ENCODE data around the gene SPATA31E1. TPM values are rescaled to one million over a fixed set of nuclear protein-coding genes. Genes with fewer than 3 reads are reported as not detected.

Gene SPATA31E1
- not detected for total RNA-seq
- not detected for polyA plus RNA-seq
- long read RNA-seq, donor 1, result 0 reads
- long read RNA-seq, donor 2, result 0 reads

GRCh38 chr9:87882627-87883026 lies at the start of gene SPATA31E1:
Gene SPATA31E1, plus strand, starts transcription at chr9:87882877. Its CDS starts 15 bp downstream, at chr9:87882892.
- Histone ChIP-seq H3K27me3 (ENCODE audit: insufficient read depth in 3 of 3, low read length in 2 of 3) (no peaks in the 10 kb centered on the region), H3K9me3 (no peaks in the 10 kb centered on the region), H3K36me3 (ENCODE audit: insufficient read depth in 1 of 2, low read depth in 1 of 2) (no peaks in the 10 kb centered on the region), H3K4me3 (no peak within 1 kb of the TSS), H3K4me1 (no peaks in the 10 kb centered on the region), H3K27ac (no peak within 1 kb of the TSS)
- DNase-seq, result peak in 1 of 2 donors; percentile 17
- intact Hi-C loops (cut with DNase I), result no loop called here
- ATAC-seq, result no peak
- WGBS, 3 donors, result 63 to 69% (median 69%) methylated on average over 4 to 5 of the region's 5 CpGs
- TF ChIP-seq CTCF (IDR thresholded peaks at IDR 0.05), result no peak

- Histone ChIP-seq H3K4me3 (no peak overlapping the region), H3K27ac (no peak overlapping the region), H3K9me3 (no peaks in the 10 kb centered on the region), H3K36me3 (ENCODE audit: insufficient read depth in 1 of 2, low read depth in 1 of 2) (no peaks in the 10 kb centered on the region), H3K4me1 (no peaks in the 10 kb centered on the region), H3K27me3 (ENCODE audit: insufficient read depth in 3 of 3, low read length in 2 of 3) (peaks cover 0 to 1% (median 0%) of the 10 kb centered on the region in 3 donors)
- ATAC-seq (no peak), DNase-seq (no peak)
- WGBS, 3 donors, result 54 to 61% (median 60%) methylated on average over 14 of the region's 14 CpGs
- no peak for TF ChIP-seq CTCF (IDR thresholded peaks at IDR 0.05)
- intact Hi-C loops (cut with DNase I), result no loop called here
Measured at GRCh38 chr9:87834357-87834756, 48.3 kb upstream of the SPATA31E1 start.

GRCh38 chr9:87836536-87836935 lies 46.1 kb upstream of the SPATA31E1 start:
- H3K36me3 ChIP-seq (ENCODE audit: insufficient read depth in 1 of 2, low read depth in 1 of 2), result no peaks in the 10 kb centered on the region
- H3K27me3 ChIP-seq (ENCODE audit: insufficient read depth in 3 of 3, low read length in 2 of 3), result no peaks in the 10 kb centered on the region
- DNase-seq (no peak), ATAC-seq (no peak)
- H3K4me3 ChIP-seq, result no peak overlapping the region
- no peak for TF ChIP-seq CTCF (IDR thresholded peaks at IDR 0.05)
- no peaks in the 10 kb centered on the region for H3K9me3 ChIP-seq
- WGBS, 3 donors, result 92% methylated on average over 5 of the region's 5 CpGs
- intact Hi-C loops (cut with DNase I), result no loop called here
- no peaks in the 10 kb centered on the region for H3K4me1 ChIP-seq
- no peak overlapping the region for H3K27ac ChIP-seq

- no peaks in the 10 kb centered on the region for H3K9me3 ChIP-seq
- H3K27ac ChIP-seq, result no peak overlapping the region
- ATAC-seq (no peak), DNase-seq (no peak)
- H3K4me3 ChIP-seq, result no peak overlapping the region
- WGBS, 3 donors, result 19 to 20% (median 19%) methylated on average over 7 of the region's 7 CpGs
- no peaks in the 10 kb centered on the region for H3K36me3 ChIP-seq (ENCODE audit: insufficient read depth in 1 of 2, low read depth in 1 of 2)
- no peaks in the 10 kb centered on the region for H3K4me1 ChIP-seq
- intact Hi-C loops (cut with DNase I), result no loop called here
- H3K27me3 ChIP-seq (ENCODE audit: insufficient read depth in 3 of 3, low read length in 2 of 3), result no peaks in the 10 kb centered on the region
- TF ChIP-seq CTCF (IDR thresholded peaks at IDR 0.05), result no peak
Measured at GRCh38 chr9:87836951-87837705, 45.5 kb upstream of the SPATA31E1 start.

GRCh38 chr9:87840134-87840533 lies 42.5 kb upstream of the SPATA31E1 start:
- Histone ChIP-seq H3K9me3 (no peaks in the 10 kb centered on the region), H3K27ac (no peak overlapping the region), H3K4me3 (no peak overlapping the region), H3K27me3 (ENCODE audit: insufficient read depth in 3 of 3, low read length in 2 of 3) (no peaks in the 10 kb centered on the region), H3K36me3 (ENCODE audit: insufficient read depth in 1 of 2, low read depth in 1 of 2) (no peaks in the 10 kb centered on the region), H3K4me1 (no peaks in the 10 kb centered on the region)
- DNase-seq (no peak), ATAC-seq (no peak)
- intact Hi-C loops (cut with DNase I), result no loop called here
- TF ChIP-seq CTCF (IDR thresholded peaks at IDR 0.05), result no peak
- 71 to 84% (median 72%) methylated on average over 1 of the region's 1 CpG for WGBS, 3 donors

All from psoas muscle (tissue), 8 donors.